HG02943 (cell line): ENCODE results near the gene ANKRD33.

Source experiments
- ATAC-seq: cut with Tn5 transposase; IDR thresholded peaks from one replicate; pipeline ENCODE4 v1.9.1; 2021; ENCODE audit warnings: mild to moderate bottlenecking, low read depth, moderate library complexity; ENCODE audit not compliant: unreplicated experiment

The ANKRD33 gene

GRCh38 chr12:51855586-51856428, 32.1 kb upstream of the ANKRD33 start:
- no peak for ATAC-seq

GRCh38 chr12:51860986-51861385, 26.9 kb upstream of the ANKRD33 start:
- no peak for ATAC-seq

GRCh38 chr12:51862947-51863346, 25.0 kb upstream of the ANKRD33 start:
- no peak for ATAC-seq

DNA sequence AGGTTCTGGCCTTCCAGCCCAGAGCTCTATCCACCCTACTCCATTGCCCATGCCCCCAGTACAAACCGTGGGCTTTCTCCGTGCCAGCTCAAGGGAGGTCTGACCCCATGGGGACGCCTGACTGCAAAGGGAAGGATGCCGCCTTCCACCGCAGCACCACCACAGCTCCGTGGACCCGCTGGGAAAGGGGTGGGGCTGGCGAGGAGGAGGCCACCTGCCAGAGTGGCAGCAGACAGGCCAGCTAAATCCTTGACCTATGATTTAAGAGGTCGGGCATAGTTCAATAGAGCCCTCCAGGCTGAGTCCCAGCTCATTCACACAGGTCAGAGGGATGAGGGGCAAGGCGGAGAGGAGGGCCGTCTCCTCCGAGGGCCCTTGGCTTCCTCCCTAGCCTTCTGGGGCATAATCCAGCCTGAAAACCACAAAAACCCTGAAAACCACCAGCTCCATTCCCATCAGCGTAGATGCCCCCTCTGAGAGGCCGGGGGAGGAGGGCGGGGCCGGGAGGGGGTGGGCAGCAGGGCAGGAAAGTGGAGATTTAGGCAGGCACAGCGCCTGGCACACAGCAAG, 24.5 kb upstream of the ANKRD33 start:
- no peak for ATAC-seq

GRCh38 chr12:51863933-51864832, 23.7 kb upstream of the ANKRD33 start:
- no peak for ATAC-seq

GRCh38 chr12:51864833-51865670, 22.9 kb upstream of the ANKRD33 start:
- no peak for ATAC-seq

DNA sequence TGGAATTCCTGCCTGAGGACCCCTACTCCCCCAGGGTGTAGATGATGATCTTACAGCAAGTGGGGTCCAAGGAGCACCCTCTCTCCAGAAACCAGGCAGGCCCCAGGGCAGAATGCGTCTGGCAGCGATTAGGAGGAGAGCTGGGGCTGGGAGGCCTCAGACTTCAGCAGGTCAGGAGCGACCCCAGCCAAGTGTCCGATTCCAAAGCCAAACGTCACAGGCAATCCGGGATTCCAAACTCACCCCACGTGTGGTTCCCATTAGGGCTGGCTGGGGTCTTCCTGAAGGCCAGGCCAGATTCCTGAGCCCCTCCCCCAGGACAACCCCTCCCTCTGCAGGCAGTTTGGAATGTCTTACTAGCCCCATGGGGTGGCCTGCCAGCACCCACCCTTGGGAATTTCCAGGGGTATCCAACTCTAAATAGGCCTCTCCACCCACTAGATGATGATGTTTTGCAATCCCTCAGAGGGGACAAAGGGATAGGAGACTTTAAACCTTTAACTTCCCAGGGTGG, 22.1 kb upstream of the ANKRD33 start:
- no peak for ATAC-seq

DNA sequence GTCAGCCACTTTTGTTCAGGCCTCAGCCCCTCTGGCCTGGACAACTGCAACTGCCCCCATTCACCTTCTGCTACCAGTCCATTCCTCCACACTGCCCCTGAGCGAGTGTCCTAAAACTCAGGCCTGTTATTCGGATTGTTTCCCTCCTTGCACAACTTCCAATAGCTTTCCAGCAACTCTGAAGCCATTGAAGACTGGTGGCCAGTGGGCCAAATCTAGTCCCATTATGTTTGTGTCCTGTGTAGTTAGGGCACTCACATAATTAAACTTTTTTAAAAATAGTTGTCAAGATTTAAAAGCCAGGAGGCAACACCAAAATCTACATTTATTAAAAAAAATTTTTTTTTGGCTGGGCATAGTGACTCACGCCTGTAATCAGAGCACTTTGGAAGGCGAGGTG, 21.6 kb upstream of the ANKRD33 start:
- no peak for ATAC-seq

DNA sequence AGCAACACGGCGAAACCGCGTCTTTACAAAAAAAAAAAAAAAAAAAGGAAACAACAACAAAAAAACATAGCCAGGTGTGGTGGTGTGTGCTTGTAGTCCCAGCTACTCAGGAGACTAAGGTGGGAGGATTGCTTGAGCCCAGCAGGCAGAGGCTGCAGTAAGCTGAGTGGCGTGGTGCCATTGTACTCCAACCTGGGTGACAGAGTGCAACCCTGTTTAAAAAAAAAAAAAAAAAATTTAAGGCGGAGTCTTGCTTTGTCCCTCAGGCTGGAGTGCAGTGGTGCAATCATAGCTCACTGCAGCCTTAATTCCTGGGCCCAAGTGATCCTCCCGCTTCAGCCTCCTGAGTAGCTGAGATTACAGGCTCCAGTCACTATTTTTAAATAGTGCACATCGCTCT, 21.1 kb upstream of the ANKRD33 start:
- ATAC-seq = no peak

DNA sequence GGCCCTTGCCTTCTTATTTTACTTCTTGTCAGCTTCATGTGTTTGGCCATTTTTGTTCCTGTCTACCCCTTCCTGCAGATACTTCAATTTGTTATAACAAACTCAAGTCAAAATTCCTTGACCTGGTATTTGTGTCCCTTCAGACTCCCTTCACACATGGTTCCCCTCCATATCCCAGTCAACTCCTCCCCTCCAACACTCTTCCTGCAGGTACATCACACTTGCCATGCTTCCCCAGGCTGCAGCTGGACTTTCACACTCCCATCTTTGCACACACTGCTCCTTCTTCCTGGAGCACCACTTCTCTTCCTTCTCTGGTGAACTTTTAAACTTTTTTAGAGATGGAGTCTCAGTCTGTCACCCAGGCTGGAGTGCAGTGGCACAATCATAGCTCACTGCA, 20.5 kb upstream of the ANKRD33 start:
- no peak for ATAC-seq

GRCh38 chr12:51867796-51868428, 20.0 kb upstream of the ANKRD33 start:
- no peak for ATAC-seq

GRCh38 chr12:51868821-51869495, 18.9 kb upstream of the ANKRD33 start:
- ATAC-seq = no peak

- ATAC-seq = no peak
Measured at GRCh38 chr12:51869496-51869865, 18.4 kb upstream of the ANKRD33 start.

- ATAC-seq = no peak
Measured at GRCh38 chr12:51869931-51870330, 18.0 kb upstream of the ANKRD33 start.

GRCh38 chr12:51870504-51870903, 17.4 kb upstream of the ANKRD33 start:
- ATAC-seq = no peak

DNA sequence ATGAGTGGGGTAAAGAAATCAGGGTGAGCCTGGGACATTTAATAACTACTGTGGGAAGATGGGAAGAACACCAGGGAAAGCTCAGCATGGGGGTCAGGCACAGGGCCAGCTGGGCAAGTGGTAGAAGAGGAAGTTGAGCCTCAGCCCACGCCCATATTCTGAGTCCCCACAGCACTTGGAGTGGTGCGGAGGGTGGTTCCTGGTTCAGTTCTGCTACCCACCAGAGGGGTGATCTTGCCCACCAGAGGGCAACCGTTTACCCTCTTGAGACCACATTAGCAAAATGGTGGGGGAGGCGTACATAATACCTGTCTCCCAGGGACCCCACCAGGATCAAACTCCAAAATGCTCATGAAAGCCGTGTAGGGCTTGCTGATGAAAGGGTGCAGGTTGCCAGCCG, 16.8 kb upstream of the ANKRD33 start:
- ATAC-seq = no peak

DNA sequence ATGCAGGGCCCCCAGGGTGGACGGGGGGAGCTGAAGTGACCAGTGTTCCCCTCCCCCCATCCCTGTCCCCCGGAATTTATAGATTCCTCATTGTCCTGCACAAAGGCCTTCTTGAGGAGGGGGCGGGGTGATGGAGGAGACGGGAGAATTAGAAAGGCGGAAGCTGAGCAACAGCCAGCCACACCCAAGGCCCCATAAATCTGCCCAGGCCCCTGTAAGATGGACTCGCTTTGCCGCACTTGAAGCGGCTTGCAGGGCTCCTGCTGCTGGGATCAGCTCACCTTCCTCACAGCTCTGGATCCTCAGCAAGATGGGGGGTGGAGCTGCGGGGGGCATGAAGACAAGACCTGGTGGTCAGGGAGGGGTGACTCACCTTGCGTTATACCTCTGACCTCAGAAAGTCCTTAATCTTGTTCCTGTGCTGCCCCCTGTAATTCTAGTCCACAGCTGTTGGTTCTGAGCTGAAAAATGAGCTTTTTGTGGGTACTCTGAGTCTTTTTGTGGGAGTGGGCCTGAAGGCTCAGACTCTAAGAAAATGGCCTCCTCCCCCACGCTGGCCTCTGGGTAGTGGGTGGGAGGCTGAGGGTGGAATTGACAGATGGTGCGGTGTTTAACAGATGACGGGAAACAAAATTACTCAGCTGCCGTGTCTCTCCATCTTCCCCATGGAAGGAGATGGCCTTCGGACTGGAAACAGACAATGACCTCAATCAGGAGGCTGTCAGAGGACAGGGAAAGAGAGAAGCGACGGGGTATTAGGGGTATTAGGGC, 15.8 kb upstream of the ANKRD33 start:
- no peak for ATAC-seq

GRCh38 chr12:51872689-51872981, 15.3 kb upstream of the ANKRD33 start:
- no peak for ATAC-seq
